Thymus (tissue), 11 donors: ENCODE measurements around the gene CACNA1G. TPM values are rescaled to one million over a fixed set of nuclear protein-coding genes. Genes with fewer than 3 reads are reported as not detected.

Source experiments
- DNase-seq, 9 donors: peaks; one replicate each; pipeline ENCODE4 v3.0.0-alpha.2; 2013; ENCODE audit warnings: low spot score in 9 of 9, low read depth in 6 of 9, missing footprints in 1 of 9
- H3K27ac ChIP-seq, 2 donors: one replicate each; pipeline ENCODE4 v1.5.1; 2013; ENCODE audit warnings: control low read depth in 1 of 2, low read depth in 1 of 2, low read length in 1 of 2, mild to moderate bottlenecking in 1 of 2, moderate library complexity in 1 of 2
- H3K27me3 ChIP-seq, 2 donors: one replicate each; pipeline ENCODE4 v1.5.1; 2013; ENCODE audit warnings: low read length in 1 of 2; ENCODE audit not compliant: control insufficient read depth in 2 of 2, insufficient read depth in 1 of 2
- H3K36me3 ChIP-seq, 2 donors: one replicate each; pipeline ENCODE4 v1.5.1; 2013; ENCODE audit warnings: low read length in 1 of 2, mild to moderate bottlenecking in 1 of 2, moderate library complexity in 1 of 2; ENCODE audit not compliant: control insufficient read depth in 2 of 2, insufficient read depth in 2 of 2
- H3K4me1 ChIP-seq, 2 donors: one replicate each; pipeline ENCODE4 v1.5.1; 2013; ENCODE audit warnings: low read length in 2 of 2; ENCODE audit not compliant: control insufficient read depth in 2 of 2, insufficient read depth in 2 of 2
- H3K4me3 ChIP-seq, 2 donors: one replicate each; pipeline ENCODE4 v1.5.1; 2013; ENCODE audit warnings: low read length in 2 of 2, control low read depth in 1 of 2, mild to moderate bottlenecking in 1 of 2
- H3K9me3 ChIP-seq, 2 donors: one replicate each; pipeline ENCODE4 v1.5.1; 2013; ENCODE audit warnings: low read length in 1 of 2, mild to moderate bottlenecking in 1 of 2; ENCODE audit not compliant: control insufficient read depth in 2 of 2, insufficient read depth in 1 of 2
- WGBS: extraction: QIAGEN DNeasy Blood & Tissue Kit; methylation state at CpG from one replicate; pipeline ENCODE4 v1.1.7; 2013; 5-methylcytosine and 5-hydroxymethylcytosine counted together
- polyA plus RNA-seq: library from polyadenylated mRNA; stranded (reverse); fragments of 200-250 nt; gene quantifications from one replicate; pipeline ENCODE4 v1.2.3, GENCODE V29; 2013
- total RNA-seq: library from RNA; stranded (reverse); fragments of 120-200 nt; gene quantifications from one replicate; pipeline ENCODE4 v1.2.4, GENCODE V29; 2013
- donor health status: healthy.

Gene CACNA1G
- total and polyA plus RNA-seq, 2 donors, result 0.27 to 0.38 TPM

- Histone ChIP-seq H3K4me3 (no peak overlapping the region), H3K36me3 (no peaks in the 10 kb centered on the region), H3K9me3 (no peaks in the 10 kb centered on the region), H3K4me1 (peaks cover 0 to 3% of the 10 kb centered on the region in 2 donors), H3K27ac (no peak overlapping the region), H3K27me3 (no peaks in the 10 kb centered on the region)
- 94% methylated on average over 9 of the region's 9 CpGs for WGBS
- DNase-seq, result no peak
Observed at GRCh38 chr17:50668838-50669581, 108.5 kb downstream of the CACNA1G start.

- over 99% methylated on average over 5 of the region's 5 CpGs for WGBS
- no peaks in the 10 kb centered on the region for H3K36me3 ChIP-seq
- H3K9me3 ChIP-seq, result no peaks in the 10 kb centered on the region
- no peaks in the 10 kb centered on the region for H3K27me3 ChIP-seq
- no peak overlapping the region for H3K4me3 ChIP-seq
- H3K27ac ChIP-seq, result no peak overlapping the region
- no peak for DNase-seq
- peaks cover 0 to 3% of the 10 kb centered on the region in 2 donors for H3K4me1 ChIP-seq
Observed at GRCh38 chr17:50672071-50672470, 111.6 kb downstream of the CACNA1G start.

- Histone ChIP-seq H3K4me1 (peaks cover 0 to 3% of the 10 kb centered on the region in 2 donors), H3K9me3 (no peaks in the 10 kb centered on the region), H3K4me3 (no peak overlapping the region), H3K27me3 (no peaks in the 10 kb centered on the region), H3K36me3 (no peaks in the 10 kb centered on the region), H3K27ac (no peak overlapping the region)
- 94% methylated on average over 20 of the region's 20 CpGs for WGBS
- no peak for DNase-seq
Observed at GRCh38 chr17:50672831-50673551, 112.5 kb downstream of the CACNA1G start.

DNA sequence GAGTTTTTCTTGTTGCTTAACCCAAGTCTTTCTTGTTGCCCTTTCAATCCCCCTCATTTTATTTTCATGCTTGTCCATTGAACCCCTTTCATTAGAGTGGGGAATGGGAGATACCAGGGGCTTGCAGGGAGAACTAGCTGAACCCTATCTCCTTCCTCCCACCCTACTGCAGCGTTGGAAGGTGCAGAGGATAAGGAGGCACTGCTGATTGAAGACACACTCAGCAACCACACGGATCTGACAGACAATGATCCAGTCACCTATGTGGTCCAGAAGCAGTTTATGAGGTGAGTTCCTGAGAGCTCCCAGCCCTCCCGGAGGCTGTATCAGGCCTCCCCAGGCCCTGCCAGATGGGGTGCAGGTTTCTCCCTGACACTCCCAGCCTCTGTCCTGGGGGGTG lies 114.7 kb downstream of the CACNA1G start:
- H3K27ac ChIP-seq, result no peak overlapping the region
- H3K4me1 ChIP-seq, result no peaks in the 10 kb centered on the region
- 92% methylated on average over 3 of the region's 3 CpGs for WGBS
- no peaks in the 10 kb centered on the region for H3K9me3 ChIP-seq
- DNase-seq, result no peak
- H3K36me3 ChIP-seq, result no peaks in the 10 kb centered on the region
- no peak overlapping the region for H3K4me3 ChIP-seq
- H3K27me3 ChIP-seq, result peaks cover 0 to 8% of the 10 kb centered on the region in 2 donors

DNA sequence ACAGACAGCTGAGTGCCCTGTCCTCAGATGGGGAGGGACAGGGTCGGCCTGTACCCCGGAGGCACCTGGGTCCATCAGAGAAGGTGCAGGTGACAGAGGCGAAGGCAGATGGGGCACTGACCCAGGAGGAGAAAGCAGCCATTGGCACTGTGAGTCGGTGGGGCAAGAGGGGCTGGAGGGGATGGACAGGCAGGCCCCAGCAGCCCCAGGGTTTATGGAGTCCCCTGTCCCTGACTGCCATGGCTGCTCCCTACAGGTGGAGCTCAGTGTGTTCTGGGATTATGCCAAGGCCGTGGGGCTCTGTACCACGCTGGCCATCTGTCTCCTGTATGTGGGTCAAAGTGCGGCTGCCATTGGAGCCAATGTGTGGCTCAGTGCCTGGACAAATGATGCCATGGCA lies 115.1 kb downstream of the CACNA1G start:
- H3K36me3 ChIP-seq, result no peaks in the 10 kb centered on the region
- no peaks in the 10 kb centered on the region for H3K4me1 ChIP-seq
- peaks cover 0 to 12% of the 10 kb centered on the region in 2 donors for H3K27me3 ChIP-seq
- no peak overlapping the region for H3K27ac ChIP-seq
- H3K4me3 ChIP-seq, result no peak overlapping the region
- DNase-seq, result no peak
- H3K9me3 ChIP-seq, result no peaks in the 10 kb centered on the region
- WGBS, result 96% methylated on average over 7 of the region's 7 CpGs

DNA sequence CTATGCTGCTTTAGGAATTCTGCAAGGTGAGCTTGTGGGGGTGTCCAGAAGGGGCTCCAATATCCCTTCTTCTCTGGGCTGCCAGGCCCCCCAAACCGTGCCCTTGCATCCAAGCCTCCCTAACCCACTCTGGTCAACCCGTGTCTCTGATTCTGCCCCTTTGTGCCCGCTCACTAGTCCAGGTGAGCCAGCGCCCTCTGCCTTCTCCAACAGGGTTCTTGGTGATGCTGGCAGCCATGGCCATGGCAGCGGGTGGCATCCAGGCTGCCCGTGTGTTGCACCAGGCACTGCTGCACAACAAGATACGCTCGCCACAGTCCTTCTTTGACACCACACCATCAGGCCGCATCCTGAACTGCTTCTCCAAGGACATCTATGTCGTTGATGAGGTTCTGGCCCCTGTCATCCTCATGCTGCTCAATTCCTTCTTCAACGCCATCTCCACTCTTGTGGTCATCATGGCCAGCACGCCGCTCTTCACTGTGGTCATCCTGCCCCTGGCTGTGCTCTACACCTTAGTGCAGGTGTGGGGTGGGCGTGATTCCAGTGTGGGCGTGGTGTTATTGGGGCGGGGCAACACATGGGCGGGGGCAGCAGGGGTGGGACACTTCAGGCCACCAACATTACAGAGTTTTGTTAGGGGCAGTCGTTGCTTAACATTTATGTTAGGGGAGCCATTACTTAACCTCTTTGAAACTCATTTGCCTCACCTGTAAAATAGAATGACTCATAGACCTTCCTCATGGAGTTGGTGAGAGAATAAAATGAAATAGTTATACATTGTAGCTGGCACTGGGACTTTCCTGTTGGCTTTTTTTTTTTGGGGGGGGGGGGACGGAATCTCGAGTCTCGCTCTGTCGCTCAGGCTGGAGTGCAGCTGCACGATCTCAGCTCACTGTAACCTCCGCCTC lies 115.8 kb downstream of the CACNA1G start:
- Histone ChIP-seq H3K4me3 (no peak overlapping the region), H3K9me3 (no peaks in the 10 kb centered on the region), H3K36me3 (no peaks in the 10 kb centered on the region), H3K27me3 (peaks cover 0 to 13% of the 10 kb centered on the region in 2 donors), H3K27ac (no peak overlapping the region), H3K4me1 (no peaks in the 10 kb centered on the region)
- 94% methylated on average over 24 of the region's 24 CpGs for WGBS
- DNase-seq, result no peak

Other genes starting within 250 kb of the CACNA1G start
- 16.2 TPM for gene XYLT2, start 214.6 kb upstream of the CACNA1G start, total RNA-seq
- 19.5 TPM for gene XYLT2, start 214.6 kb upstream of the CACNA1G start, polyA plus RNA-seq
- gene MRPL27, start 187.5 kb upstream of the CACNA1G start, total RNA-seq, result 69.2 TPM
- gene MRPL27, start 187.5 kb upstream of the CACNA1G start, polyA plus RNA-seq, result 85.9 TPM
- gene EME1, start 187.5 kb upstream of the CACNA1G start, total RNA-seq, result 7.7 TPM
- gene EME1, start 187.5 kb upstream of the CACNA1G start, polyA plus RNA-seq, result 1.4 TPM
- 38.7 TPM for gene LRRC59, start 163.2 kb upstream of the CACNA1G start, total RNA-seq
- gene LRRC59, start 163.2 kb upstream of the CACNA1G start, polyA plus RNA-seq, result 27.8 TPM
- 13.4 TPM for gene ACSF2, start 134.5 kb upstream of the CACNA1G start, total RNA-seq
- 41.6 TPM for gene ACSF2, start 134.5 kb upstream of the CACNA1G start, polyA plus RNA-seq
- gene CHAD, start 91.8 kb upstream of the CACNA1G start, total RNA-seq, result 0.05 TPM
- gene CHAD, start 91.8 kb upstream of the CACNA1G start, polyA plus RNA-seq, result 0.37 TPM
- 18.7 TPM for gene RSAD1, start 81.9 kb upstream of the CACNA1G start, total RNA-seq
- 36.4 TPM for gene RSAD1, start 81.9 kb upstream of the CACNA1G start, polyA plus RNA-seq
- gene MYCBPAP, start 52.3 kb upstream of the CACNA1G start, total RNA-seq, result 1.2 TPM
- 1.5 TPM for gene MYCBPAP, start 52.3 kb upstream of the CACNA1G start, polyA plus RNA-seq
- gene EPN3, start 28.0 kb upstream of the CACNA1G start, total RNA-seq, result 2.2 TPM
- 5.3 TPM for gene EPN3, start 28.0 kb upstream of the CACNA1G start, polyA plus RNA-seq
- 8.0 TPM for gene SPATA20, start 13.5 kb upstream of the CACNA1G start, total RNA-seq
- 12.4 TPM for gene SPATA20, start 13.5 kb upstream of the CACNA1G start, polyA plus RNA-seq
- gene ABCC3, start 74.2 kb downstream of the CACNA1G start, total RNA-seq, result 1.8 TPM
- gene ABCC3, start 74.2 kb downstream of the CACNA1G start, polyA plus RNA-seq, result 3.7 TPM
- 16.6 TPM for gene ANKRD40, start 147.2 kb downstream of the CACNA1G start, total RNA-seq
- 11.9 TPM for gene ANKRD40, start 147.2 kb downstream of the CACNA1G start, polyA plus RNA-seq
- gene LUC7L3, start 158.9 kb downstream of the CACNA1G start, total RNA-seq, result 145 TPM
- 200 TPM for gene LUC7L3, start 158.9 kb downstream of the CACNA1G start, polyA plus RNA-seq
- gene ANKRD40CL, start 206.8 kb downstream of the CACNA1G start, total RNA-seq, result not detected
- 0.05 TPM for gene ANKRD40CL, start 206.8 kb downstream of the CACNA1G start, polyA plus RNA-seq